A549 (cell line): ENCODE measurements around the gene FBXO41.

Experiments used
- ELK1 ChIP-seq: fragments of 150-350 bp; IDR thresholded peaks from 2 replicates; pipeline ENCODE4 v1.6.1; 2014; ENCODE audit warnings: low read depth, mild to moderate bottlenecking, low read length
- JUN ChIP-seq, 2 experiments: fragments of >200 bp; sonication (Bioruptor Twin); formaldehyde crosslinking; IDR thresholded peaks; 2 replicates in 1 of 2; 3 replicates in 1 of 2; pipeline ENCODE4 v1.6.1; 2016 to 2017
- RFX5 ChIP-seq: fragments of 450-650 bp; IDR thresholded peaks from 2 replicates; pipeline ENCODE4 v1.7.1; 2014; ENCODE audit warnings: antibody characterized with exemption, mild to moderate bottlenecking, moderate library complexity
- TF ChIP-seq, protein P1 (sequence below): fragments of >200 bp; sonication (Bioruptor Twin); formaldehyde crosslinking; IDR thresholded peaks from 3 replicates; pipeline ENCODE4 v1.5.1; 2016

- TF ChIP-seq, protein P1, sequence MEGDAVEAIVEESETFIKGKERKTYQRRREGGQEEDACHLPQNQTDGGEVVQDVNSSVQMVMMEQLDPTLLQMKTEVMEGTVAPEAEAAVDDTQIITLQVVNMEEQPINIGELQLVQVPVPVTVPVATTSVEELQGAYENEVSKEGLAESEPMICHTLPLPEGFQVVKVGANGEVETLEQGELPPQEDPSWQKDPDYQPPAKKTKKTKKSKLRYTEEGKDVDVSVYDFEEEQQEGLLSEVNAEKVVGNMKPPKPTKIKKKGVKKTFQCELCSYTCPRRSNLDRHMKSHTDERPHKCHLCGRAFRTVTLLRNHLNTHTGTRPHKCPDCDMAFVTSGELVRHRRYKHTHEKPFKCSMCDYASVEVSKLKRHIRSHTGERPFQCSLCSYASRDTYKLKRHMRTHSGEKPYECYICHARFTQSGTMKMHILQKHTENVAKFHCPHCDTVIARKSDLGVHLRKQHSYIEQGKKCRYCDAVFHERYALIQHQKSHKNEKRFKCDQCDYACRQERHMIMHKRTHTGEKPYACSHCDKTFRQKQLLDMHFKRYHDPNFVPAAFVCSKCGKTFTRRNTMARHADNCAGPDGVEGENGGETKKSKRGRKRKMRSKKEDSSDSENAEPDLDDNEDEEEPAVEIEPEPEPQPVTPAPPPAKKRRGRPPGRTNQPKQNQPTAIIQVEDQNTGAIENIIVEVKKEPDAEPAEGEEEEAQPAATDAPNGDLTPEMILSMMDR = no peak
- TF ChIP-seq RFX5 (no peak), ELK1 (no peak), JUN (IDR thresholded peaks at IDR 0.05) (no peak)
Observed at GRCh38 chr2:73259704-73260337, 24.5 kb downstream of the FBXO41 start.
